ENCODE data around the gene RPA4. TPM values are rescaled to one million over a fixed set of nuclear protein-coding genes. Genes with fewer than 3 reads are reported as not detected.

RPA4 gene
- total and polyA plus RNA-seq, 9 of the 15 experiments (the other 6 are each of a cell fraction or from before 2014, with no cell fraction given) = 0.29 TPM; not detected in 8

DNA sequence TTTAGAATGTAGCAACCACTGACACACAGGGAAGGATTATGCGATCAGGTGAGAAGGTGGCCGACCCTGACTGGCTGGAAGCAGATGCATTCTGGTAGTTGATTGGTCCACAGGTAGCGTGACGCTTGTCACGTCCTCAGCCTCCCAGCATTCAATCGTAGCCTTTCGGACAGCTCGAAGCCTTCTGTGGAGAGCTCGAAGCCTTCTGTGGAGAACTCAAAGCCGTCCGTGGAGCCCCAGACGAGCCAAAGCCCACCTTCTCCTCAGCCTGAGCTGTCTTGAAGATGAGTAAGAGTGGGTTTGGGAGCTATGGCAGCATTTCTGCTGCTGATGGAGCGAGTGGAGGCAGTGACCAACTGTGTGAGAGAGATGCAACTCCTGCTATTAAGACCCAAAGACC, 319 bp downstream of the RPA4 start:
- Histone ChIP-seq H3K27ac (ENCODE audit: extremely low read depth, low read depth, low read length) (no peak overlapping the region), H4K20me1 (replicated peaks; ENCODE audit: control insufficient read depth, insufficient read depth, low read length) (no peaks in the 10 kb centered on the region), H3K4me3 (no peak overlapping the region), H3K36me3 (ENCODE audit: control insufficient read depth, insufficient read depth, low read length) (no peaks in the 10 kb centered on the region), H3K9me3 (replicated peaks; ENCODE audit: control insufficient read depth, insufficient read depth, low read depth, low read length) (no peaks in the 10 kb centered on the region), H2AFZ (ENCODE audit: low read depth, low read length) (no peak overlapping the region), H3K4me2 (ENCODE audit: insufficient read depth, low read length) (no peak overlapping the region), H3K9me1 (ENCODE audit: control insufficient read depth, insufficient read depth, low read length) (no peaks in the 10 kb centered on the region), H3K27me3 (ENCODE audit: control insufficient read depth in 2 of 2, insufficient read depth in 2 of 2, low read length in 2 of 2) (no peaks in the 10 kb centered on the region), H3K79me2 (ENCODE audit: control insufficient read depth, insufficient read depth, low read length) (no peaks in the 10 kb centered on the region), H3K9ac (ENCODE audit: insufficient read depth in 1 of 2, low read depth in 2 of 2, low read length in 2 of 2) (no peak overlapping the region), H3K4me1 (replicated peaks in 1 of 2; ENCODE audit: control insufficient read depth in 2 of 2, insufficient read depth in 2 of 2, low read length in 2 of 2) (no peaks in the 10 kb centered on the region)
- no TSS peak for BruUV-seq (replicated peaks)
- ChIA-PET CTCF (ENCODE audit: low intra/inter-chr PET ratio) (no interaction called here), POLR2A (no interaction called here)
- intact Hi-C loops (cut with micrococcal nuclease) (no loop called here), in situ Hi-C loops (cut with MboI) (no loop called here)
- DNase-seq (ENCODE audit: extremely low read depth in 1 of 4, low spot score in 3 of 4) (no peak), FAIRE-seq (no peak), ATAC-seq (no peak)
- WGBS (ENCODE audit: insufficient coverage, low coverage, missing lambda C conversion rate) = 0% methylated on average over 7 of the region's 13 CpGs
- TF ChIP-seq RFX1 (IDR thresholded peaks at IDR 0.05) (no peak), NFE2L1 (tag; IDR thresholded peaks at IDR 0.05; ENCODE audit: borderline replicate concordance, low read depth) (no peak)

DNA sequence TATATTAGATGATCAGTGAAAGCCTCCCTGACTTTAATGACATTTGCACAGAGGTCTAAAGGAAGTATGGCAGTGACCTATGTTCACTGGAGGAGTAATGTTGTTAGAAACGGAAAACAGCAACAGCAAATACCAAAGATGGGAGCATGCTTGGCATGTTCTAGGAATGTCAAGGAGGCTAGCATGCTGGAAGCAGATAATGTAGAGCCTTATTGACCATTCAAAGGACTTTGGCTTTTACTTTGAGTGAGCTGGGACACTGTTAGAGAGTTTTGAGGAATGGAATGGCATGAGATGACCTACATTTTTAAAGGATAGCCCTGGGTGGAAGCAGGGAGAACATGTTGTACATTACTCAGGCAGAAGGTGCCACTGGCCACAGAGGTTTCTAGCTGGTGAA, 6.0 kb downstream of the RPA4 start:
- ChIA-PET CTCF (ENCODE audit: low intra/inter-chr PET ratio) (no interaction called here), POLR2A (no interaction called here)
- FAIRE-seq (no peak), ATAC-seq (no peak), DNase-seq (ENCODE audit: extremely low read depth in 1 of 4, low spot score in 3 of 4) (no peak)
- Histone ChIP-seq H3K4me3 (no peak overlapping the region), H3K9me3 (replicated peaks; ENCODE audit: control insufficient read depth, insufficient read depth, low read depth, low read length) (no peaks in the 10 kb centered on the region), H4K20me1 (replicated peaks; ENCODE audit: control insufficient read depth, insufficient read depth, low read length) (no peaks in the 10 kb centered on the region), H3K27ac (ENCODE audit: extremely low read depth, low read depth, low read length) (no peak overlapping the region), H3K36me3 (ENCODE audit: control insufficient read depth, insufficient read depth, low read length) (no peaks in the 10 kb centered on the region), H3K9me1 (ENCODE audit: control insufficient read depth, insufficient read depth, low read length) (no peaks in the 10 kb centered on the region), H3K79me2 (ENCODE audit: control insufficient read depth, insufficient read depth, low read length) (no peaks in the 10 kb centered on the region), H3K4me1 (replicated peaks in 1 of 2; ENCODE audit: control insufficient read depth in 2 of 2, insufficient read depth in 2 of 2, low read length in 2 of 2) (no peaks in the 10 kb centered on the region), H2AFZ (ENCODE audit: low read depth, low read length) (no peak overlapping the region), H3K4me2 (ENCODE audit: insufficient read depth, low read length) (no peak overlapping the region), H3K9ac (ENCODE audit: insufficient read depth in 1 of 2, low read depth in 2 of 2, low read length in 2 of 2) (no peak overlapping the region), H3K27me3 (ENCODE audit: control insufficient read depth in 2 of 2, insufficient read depth in 2 of 2, low read length in 2 of 2) (no peaks in the 10 kb centered on the region)
- BruUV-seq (replicated peaks) = no TSS peak
- in situ Hi-C loops (cut with MboI) (no loop called here), intact Hi-C loops (cut with micrococcal nuclease) (no loop called here)
- WGBS (ENCODE audit: insufficient coverage, low coverage, missing lambda C conversion rate) = 0% methylated on average over 1 of the region's 1 CpG
- TF ChIP-seq ZNF124 (CRISPR knock-in tag; IDR thresholded peaks at IDR 0.05) (no peak), BCOR (IDR thresholded peaks at IDR 0.05) (no peak), RBM22 (IDR thresholded peaks at IDR 0.05; ENCODE audit: low read depth, low read length, poor library complexity, severe bottlenecking) (no peak), NFYB (IDR thresholded peaks at IDR 0.05; ENCODE audit: extremely low read depth, insufficient read length) (no peak), ZBTB17 (CRISPR knock-in tag; IDR thresholded peaks at IDR 0.05) (no peak), KAT8 (IDR thresholded peaks at IDR 0.05; ENCODE audit: low read depth) (no peak)
- TF ChIP-seq, protein P1, sequence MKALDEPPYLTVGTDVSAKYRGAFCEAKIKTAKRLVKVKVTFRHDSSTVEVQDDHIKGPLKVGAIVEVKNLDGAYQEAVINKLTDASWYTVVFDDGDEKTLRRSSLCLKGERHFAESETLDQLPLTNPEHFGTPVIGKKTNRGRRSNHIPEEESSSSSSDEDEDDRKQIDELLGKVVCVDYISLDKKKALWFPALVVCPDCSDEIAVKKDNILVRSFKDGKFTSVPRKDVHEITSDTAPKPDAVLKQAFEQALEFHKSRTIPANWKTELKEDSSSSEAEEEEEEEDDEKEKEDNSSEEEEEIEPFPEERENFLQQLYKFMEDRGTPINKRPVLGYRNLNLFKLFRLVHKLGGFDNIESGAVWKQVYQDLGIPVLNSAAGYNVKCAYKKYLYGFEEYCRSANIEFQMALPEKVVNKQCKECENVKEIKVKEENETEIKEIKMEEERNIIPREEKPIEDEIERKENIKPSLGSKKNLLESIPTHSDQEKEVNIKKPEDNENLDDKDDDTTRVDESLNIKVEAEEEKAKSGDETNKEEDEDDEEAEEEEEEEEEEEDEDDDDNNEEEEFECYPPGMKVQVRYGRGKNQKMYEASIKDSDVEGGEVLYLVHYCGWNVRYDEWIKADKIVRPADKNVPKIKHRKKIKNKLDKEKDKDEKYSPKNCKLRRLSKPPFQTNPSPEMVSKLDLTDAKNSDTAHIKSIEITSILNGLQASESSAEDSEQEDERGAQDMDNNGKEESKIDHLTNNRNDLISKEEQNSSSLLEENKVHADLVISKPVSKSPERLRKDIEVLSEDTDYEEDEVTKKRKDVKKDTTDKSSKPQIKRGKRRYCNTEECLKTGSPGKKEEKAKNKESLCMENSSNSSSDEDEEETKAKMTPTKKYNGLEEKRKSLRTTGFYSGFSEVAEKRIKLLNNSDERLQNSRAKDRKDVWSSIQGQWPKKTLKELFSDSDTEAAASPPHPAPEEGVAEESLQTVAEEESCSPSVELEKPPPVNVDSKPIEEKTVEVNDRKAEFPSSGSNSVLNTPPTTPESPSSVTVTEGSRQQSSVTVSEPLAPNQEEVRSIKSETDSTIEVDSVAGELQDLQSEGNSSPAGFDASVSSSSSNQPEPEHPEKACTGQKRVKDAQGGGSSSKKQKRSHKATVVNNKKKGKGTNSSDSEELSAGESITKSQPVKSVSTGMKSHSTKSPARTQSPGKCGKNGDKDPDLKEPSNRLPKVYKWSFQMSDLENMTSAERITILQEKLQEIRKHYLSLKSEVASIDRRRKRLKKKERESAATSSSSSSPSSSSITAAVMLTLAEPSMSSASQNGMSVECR (CRISPR knock-in tag; IDR thresholded peaks at IDR 0.05) = no peak
- TF ChIP-seq, protein P2, sequence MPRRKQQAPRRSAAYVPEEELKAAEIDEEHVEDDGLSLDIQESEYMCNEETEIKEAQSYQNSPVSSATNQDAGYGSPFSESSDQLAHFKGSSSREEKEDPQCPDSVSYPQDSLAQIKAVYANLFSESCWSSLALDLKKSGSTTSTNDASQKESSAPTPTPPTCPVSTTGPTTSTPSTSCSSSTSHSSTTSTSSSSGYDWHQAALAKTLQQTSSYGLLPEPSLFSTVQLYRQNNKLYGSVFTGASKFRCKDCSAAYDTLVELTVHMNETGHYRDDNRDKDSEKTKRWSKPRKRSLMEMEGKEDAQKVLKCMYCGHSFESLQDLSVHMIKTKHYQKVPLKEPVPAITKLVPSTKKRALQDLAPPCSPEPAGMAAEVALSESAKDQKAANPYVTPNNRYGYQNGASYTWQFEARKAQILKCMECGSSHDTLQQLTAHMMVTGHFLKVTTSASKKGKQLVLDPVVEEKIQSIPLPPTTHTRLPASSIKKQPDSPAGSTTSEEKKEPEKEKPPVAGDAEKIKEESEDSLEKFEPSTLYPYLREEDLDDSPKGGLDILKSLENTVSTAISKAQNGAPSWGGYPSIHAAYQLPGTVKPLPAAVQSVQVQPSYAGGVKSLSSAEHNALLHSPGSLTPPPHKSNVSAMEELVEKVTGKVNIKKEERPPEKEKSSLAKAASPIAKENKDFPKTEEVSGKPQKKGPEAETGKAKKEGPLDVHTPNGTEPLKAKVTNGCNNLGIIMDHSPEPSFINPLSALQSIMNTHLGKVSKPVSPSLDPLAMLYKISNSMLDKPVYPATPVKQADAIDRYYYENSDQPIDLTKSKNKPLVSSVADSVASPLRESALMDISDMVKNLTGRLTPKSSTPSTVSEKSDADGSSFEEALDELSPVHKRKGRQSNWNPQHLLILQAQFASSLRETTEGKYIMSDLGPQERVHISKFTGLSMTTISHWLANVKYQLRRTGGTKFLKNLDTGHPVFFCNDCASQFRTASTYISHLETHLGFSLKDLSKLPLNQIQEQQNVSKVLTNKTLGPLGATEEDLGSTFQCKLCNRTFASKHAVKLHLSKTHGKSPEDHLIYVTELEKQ (CRISPR knock-in tag; IDR thresholded peaks at IDR 0.05) = no peak

All from K562 (cell line).